ENCODE measurements around the gene CXCL5. TPM values are rescaled to one million over a fixed set of nuclear protein-coding genes. Genes with fewer than 3 reads are reported as not detected.
"Not testable (repeated sequence)": the region's sequence is repeated elsewhere in the genome, so short reads cannot be mapped to it uniquely, and the experiment has no call there.

CXCL5 gene
- total RNA-seq, 1 experiment from 2014 or later: not detected

DNA sequence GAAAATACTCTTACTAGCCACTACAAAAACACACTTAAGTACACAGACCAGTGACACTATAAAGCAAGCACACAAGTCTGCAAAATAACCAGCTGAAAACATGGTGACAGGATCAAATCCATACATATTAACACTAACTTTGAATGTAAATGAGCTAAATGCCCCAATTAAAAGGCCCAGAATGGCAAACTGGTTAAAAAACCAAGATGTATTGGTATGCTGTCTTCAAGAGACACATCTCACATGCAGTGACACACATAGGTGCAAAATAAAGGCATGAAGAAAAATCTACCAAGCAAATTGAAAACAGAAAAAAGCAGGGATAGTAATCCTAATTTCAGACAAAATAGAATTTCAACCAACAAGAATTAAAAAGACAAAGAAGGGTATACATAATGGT lies 27.5 kb downstream of the CXCL5 start:
- DNase-seq (ENCODE audit: low spot score): no peak

DNA sequence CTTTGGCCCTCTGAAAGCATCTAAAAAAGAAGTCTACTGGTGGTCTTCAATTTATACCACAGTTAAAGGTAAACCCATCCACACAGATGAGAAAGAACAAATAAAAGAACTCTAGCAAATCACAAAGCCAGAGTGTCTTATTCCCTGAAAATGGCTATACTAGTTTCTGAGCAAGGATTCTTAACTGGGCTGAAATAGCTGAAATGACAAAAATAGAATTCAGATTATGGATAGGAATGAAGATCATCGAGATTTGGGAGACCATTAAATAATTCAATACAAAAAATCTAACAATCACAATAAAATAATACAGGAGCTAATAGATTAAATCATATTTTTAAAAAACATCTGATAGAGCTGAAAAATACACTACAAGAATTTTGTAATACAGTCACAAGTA lies 28.5 kb downstream of the CXCL5 start:
- DNase-seq (ENCODE audit: low spot score): no peak

DNA sequence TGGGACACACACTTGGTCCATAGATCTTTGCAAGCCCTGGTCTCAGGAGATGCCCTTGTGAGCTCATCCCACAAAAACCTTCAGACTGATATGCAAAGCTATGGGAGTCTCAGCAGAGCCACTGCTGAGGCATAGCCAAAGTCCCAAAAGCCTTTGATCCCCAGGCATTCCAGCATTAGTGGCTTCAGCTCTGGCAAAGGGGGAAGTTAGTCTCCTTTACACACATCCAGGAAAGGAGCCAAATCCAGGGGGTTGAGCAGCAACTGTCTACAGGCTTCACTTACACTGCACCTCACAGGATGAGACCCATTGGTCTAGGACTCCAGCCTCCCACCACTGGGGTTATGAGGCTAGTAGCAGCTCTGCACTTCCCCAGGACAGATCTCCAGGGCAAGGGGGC lies 30.6 kb downstream of the CXCL5 start:
- DNase-seq (ENCODE audit: low spot score): no peak

DNA sequence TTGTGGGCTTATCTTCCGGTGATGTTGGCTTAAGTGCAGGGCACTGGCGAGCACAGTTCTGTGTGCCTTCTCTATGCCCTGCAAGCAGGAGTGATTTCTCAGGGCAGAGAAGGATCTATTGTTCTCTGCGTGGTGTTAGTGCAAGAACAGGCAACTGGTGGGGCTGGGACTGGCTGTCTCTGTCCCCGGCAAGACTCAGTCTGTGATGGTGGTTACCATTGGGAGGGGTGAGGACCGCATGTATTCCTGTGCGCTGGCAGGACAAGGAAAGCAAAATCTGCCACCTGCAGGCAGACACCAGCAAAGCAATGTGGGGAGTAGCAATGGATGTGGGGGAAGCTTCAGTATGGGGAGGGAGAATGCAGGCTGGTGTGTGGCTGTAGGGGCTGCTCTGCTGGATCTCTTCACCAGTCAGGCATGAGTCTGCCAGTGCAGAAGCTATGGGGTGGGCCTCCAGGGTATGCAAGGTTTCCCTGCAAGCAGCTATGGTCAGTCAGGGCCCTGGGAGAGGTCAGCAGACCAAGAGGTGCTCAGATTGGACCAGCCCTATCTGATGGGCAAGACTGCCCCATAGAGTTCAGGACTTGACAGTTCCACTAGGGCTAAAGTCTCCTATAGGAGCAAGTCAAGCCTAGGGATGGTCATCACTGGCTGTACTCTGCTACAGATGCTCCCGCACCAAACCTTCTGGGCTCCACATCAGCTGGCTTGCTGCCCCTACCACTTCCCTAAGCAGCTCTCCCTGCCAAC lies 33.4 kb downstream of the CXCL5 start:
- peak; percentile 21 for DNase-seq (ENCODE audit: low spot score)

DNA sequence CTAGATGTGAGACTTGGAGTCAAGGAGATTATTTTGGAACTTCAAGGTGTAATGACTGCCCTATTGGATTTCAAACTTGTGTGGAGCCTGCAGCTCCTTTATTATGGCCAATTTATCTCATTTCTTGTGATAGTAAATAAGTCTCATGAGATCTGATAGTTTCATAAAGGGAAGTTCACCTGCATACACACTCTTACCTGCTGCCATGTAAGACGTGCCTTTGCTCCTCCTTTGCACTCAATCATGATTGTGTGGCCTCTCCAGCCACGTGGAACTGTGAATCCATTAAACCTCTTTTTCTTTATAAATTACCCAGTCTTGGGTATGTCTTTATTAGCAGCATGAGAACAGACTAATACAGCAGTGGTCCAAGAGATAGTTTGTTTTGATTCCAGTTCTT lies 35.8 kb downstream of the CXCL5 start:
- no peak for DNase-seq (ENCODE audit: low spot score)

DNA sequence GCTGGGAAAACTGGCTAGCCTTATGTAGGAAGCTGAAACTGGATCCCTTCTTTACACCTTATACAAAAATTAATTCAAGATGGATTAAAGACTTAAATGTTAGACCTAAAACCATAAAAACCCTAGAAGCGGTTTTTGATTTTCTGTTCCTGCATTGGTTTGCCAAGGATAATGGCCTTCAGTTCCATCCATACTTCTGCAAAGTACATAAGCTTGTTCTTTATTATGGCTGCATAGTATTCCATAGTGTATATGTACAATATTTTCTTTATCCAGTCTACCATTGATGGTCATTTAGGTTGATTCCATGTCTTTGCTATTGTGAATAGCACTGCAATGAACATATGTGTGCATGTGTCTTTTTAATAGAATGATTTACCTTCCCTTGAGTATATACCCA lies 39.4 kb downstream of the CXCL5 start:
- DNase-seq (ENCODE audit: low spot score): not testable (repeated sequence)

DNA sequence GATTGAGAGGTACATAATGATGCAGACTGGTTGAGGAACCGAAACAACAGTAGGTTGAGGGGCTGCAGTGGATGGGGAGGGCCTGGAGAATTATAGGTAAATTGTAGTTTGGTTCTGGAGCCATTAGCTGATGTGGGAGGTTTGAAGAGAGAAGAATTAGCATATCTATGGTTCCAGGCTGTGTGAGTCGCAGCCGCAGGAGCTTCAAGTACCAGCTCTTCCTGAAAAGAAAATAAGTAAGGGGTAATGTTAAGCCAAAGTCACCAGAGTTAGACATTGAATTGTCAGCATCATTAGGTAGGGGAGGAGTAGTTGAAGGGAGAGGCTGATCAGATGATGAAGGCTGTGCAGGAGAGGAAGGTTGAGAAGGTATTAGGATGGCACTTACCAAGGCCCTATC lies 46.1 kb downstream of the CXCL5 start:
- no peak for DNase-seq (ENCODE audit: low spot score)

DNA sequence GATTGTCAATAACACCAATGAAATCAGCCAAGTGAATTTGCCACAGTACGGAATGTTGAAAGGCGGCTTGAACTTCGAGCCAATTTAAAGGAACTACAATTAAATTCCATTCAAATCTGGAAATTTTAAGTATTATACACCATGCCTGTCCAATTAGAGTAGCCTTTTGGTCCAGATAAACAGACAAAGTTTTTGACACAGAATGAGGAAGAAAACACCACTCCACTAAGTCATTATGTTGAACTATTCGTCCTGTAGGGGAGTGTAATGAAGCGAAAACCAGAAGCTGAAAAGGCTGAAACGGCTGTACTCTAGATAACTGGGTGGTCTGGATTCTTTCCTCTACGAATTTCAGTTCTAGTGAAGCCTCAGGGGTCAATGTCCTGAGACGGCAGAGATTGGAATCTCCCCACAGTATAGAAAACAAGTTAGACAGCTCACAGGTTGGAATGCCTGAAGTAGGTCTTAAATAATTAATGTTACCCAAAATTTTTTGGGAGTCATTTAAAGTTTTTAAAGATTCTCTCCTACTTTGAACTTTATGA lies 48.0 kb downstream of the CXCL5 start:
- not testable (repeated sequence) for DNase-seq (ENCODE audit: low spot score)

DNA sequence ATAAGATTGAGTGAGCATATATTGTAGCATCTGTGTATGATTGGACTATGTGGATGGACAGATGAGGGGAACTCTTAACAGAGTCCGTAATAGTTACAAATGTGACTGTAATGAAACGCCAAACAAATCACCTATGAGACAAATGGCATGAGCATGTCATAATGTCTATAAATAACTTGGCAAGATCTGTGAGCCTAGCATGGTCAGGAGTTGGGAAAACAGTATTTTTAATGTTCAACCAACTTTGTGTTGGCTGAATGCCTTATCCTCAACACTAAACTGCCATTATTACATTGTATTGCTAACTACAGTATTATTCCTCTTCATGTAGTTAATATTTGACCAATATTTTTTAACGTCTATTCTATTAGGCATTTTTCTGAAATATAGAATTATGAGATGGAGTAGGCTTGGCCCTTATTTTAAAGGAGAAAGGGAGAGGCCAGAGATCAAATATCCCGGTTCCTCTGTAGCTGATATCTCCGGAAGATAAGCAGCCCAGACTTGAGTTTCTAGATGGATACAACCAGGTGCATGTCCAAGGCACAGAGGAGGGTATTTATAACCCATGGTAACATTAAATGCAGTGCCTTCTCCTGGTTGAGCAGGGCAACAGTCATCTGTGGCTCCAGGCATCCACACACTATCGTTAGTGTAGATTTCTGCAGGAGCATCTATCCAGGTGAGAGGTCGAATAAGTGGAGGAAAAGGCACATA lies 49.3 kb downstream of the CXCL5 start:
- DNase-seq (ENCODE audit: low spot score): no peak

DNA sequence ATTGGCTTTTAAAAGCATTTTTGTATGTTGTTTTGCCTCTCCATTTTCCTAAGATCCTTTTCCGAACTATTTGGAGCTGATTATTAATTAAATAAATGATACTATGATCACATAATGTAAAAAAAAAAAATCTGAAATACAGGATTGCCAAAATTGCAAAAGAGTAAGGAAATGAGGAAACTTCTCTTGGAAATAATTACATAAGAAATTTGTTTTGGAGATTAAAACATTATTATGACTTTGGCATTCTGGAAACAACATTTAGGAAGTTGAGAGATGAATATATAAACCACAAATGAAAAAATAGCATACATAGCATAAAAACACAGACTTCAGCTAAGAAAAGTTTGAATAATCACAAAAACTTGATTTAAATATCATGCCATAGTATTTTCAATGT lies 50.2 kb downstream of the CXCL5 start:
- no peak for DNase-seq (ENCODE audit: low spot score)

DNA sequence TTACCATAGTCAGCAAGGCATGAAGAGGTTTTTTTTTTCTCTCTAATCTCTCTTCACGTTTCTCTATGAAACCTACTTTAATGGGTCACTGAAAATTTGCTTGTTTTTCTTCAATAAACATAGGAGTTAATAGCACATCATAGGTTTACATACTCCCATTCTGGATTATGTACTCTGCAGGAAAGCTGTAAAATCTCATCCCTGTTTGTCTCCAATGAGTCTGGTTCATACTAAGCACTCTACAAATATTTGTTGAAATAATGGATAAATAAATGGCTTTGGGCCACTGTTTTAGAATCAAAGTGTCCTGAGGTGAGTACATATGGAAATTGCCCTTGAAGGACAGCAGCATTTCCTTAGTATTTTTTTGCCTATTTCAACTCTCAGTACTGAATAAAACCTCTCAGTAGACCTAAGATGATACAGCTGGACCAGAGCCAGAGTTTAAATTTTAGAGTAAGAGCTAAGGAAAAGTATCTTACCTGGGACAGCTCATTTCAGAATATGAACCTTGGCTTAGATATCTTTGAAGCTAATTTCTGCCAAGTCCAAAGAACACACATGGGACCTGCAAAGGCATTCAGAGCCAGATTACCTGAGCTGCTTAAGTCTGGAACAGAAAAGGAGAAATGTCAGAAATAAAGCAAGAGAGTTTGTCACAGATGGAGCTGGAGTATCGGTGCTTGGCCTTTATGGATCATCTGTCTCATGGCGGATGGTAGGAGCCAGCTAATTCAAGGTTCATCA lies 51.1 kb downstream of the CXCL5 start:
- no peak for DNase-seq (ENCODE audit: low spot score)

DNA sequence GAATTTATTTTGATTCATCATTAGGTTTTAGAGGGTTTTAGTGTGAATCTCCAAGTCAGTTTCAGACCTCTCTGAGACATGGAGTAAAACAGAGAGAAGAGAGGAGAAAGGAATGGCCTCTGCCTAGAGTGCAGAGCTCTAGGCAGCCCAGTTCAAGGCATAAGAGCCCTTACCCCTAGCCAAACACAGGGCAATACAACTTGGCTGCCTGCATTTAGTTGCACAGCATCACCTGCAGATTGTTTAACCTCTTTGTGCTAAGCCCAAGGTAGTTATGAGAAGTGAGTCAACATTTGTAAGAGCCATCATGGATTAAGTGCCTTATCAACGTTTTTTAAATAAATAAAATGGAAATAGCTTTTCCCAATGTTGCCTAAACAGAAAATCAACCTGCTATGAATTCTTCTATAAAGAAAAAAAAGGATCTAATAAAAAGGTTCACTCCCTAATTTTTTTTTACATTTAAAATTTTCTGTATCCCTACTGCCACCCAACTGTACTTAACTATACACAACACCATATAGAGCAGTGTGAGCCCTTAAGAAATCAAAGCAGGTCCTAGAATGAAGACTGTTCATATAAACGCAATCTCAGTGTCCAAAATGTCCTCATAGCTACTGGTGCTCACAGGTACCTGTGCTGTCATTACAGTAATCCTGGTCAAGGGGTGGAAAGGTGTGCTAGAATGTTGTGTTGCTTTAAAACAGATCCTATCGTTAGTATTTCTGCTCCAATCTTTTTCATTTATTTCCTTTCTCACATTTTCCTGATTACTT lies 52.6 kb downstream of the CXCL5 start:
- no peak for DNase-seq (ENCODE audit: low spot score)

Other genes with a start within 250 kb of the CXCL5 start
- not detected in 2 replicates for gene CXCL6, start 162.0 kb downstream of the CXCL5 start, total RNA-seq (2014; rRNA removed; shearing (Covaris generic))
- gene PF4V1, start 145.4 kb downstream of the CXCL5 start, total RNA-seq (2014; rRNA removed; shearing (Covaris generic)): not detected in 2 replicates
- gene CXCL1, start 129.3 kb downstream of the CXCL5 start, total RNA-seq (2014; rRNA removed; shearing (Covaris generic)): not detected in 2 replicates
- not detected in 2 replicates for gene PF4, start 16.6 kb downstream of the CXCL5 start, total RNA-seq (2014; rRNA removed; shearing (Covaris generic))
- gene PPBP, start 10.5 kb downstream of the CXCL5 start, total RNA-seq (2014; rRNA removed; shearing (Covaris generic)): not detected in 2 replicates
- not detected in 2 replicates for gene CXCL3, start 40.0 kb upstream of the CXCL5 start, total RNA-seq (2014; rRNA removed; shearing (Covaris generic))
- gene CXCL2, start 100.5 kb upstream of the CXCL5 start, total RNA-seq (2014; rRNA removed; shearing (Covaris generic)): not detected in 2 replicates
- 7.1 and 8.9 TPM in 2 replicates for gene MTHFD2L, start 159.4 kb upstream of the CXCL5 start, total RNA-seq (2014; rRNA removed; shearing (Covaris generic))

Data from A172 (cell line).